Progenitor cell of endocrine pancreas (in vitro differentiated cells): Measurements from ENCODE around the gene TAF15. TPM values are rescaled to one million over a fixed set of nuclear protein-coding genes. Genes with fewer than 3 reads are reported as not detected.

Source experiments
- DNase-seq: peaks from one replicate; pipeline ENCODE4 v3.0.0; 2021; ENCODE audit warnings: low spot score; ENCODE audit not compliant: unreplicated experiment
- H3K27ac Mint-ChIP-seq: 2 replicates; pipeline ENCODE4 v1.8.0; 2021; ENCODE audit warnings: mild to moderate bottlenecking, moderate library complexity, mixed read lengths
- H3K27me3 Mint-ChIP-seq: 2 replicates; pipeline ENCODE4 v1.8.0; 2021; ENCODE audit warnings: mixed read lengths
- H3K36me3 Mint-ChIP-seq: 2 replicates; pipeline ENCODE4 v1.8.0; 2022; ENCODE audit warnings: mixed read lengths; ENCODE audit not compliant: insufficient read depth
- H3K4me1 Mint-ChIP-seq: 2 replicates; pipeline ENCODE4 v1.8.0; 2021; ENCODE audit warnings: low read depth, mixed read lengths
- H3K4me3 Mint-ChIP-seq: 2 replicates; pipeline ENCODE4 v1.8.0; 2021; ENCODE audit warnings: low read depth, mild to moderate bottlenecking, moderate library complexity, mixed read lengths
- H3K9me3 Mint-ChIP-seq: 2 replicates; pipeline ENCODE4 v1.8.0; 2021; ENCODE audit warnings: low read depth, mixed read lengths
- CTCF ChIP-seq: fragments of 200-600 bp; sonication (generic); IDR thresholded peaks from one replicate; pipeline ENCODE4 v1.5.0; 2021; ENCODE audit warnings: antibody characterized with exemption, mild to moderate bottlenecking; ENCODE audit not compliant: unreplicated experiment
- total RNA-seq: library from RNA; stranded (reverse); gene quantifications from 2 replicates; pipeline ENCODE4 v1.2.1, GENCODE V29; 2021

TAF15 gene
- total RNA-seq, 1 donor from 2014 or later = 287 TPM

GRCh38 chr17:35811759-35812158, 2.5 kb downstream of the TAF15 start:
- no peak for TF ChIP-seq CTCF

GRCh38 chr17:35812456-35812855, 3.2 kb downstream of the TAF15 start:
- Mint-ChIP-seq H3K4me1 (peaks cover 20% of the 10 kb centered on the region), H3K36me3 (peaks cover 5% of the 10 kb centered on the region), H3K9me3 (no peaks in the 10 kb centered on the region), H3K27me3 (peaks cover 6% of the 10 kb centered on the region), H3K4me3 (no peak overlapping the region), H3K27ac (no peak overlapping the region)
- DNase-seq = no peak
- no peak for TF ChIP-seq CTCF

More at GRCh38 chr17:35811759-35812158, 2.5 kb downstream of the TAF15 start:
- Mint-ChIP-seq H3K27me3 (peaks cover 8% of the 10 kb centered on the region), H3K9me3 (no peaks in the 10 kb centered on the region), H3K4me3 (no peak overlapping the region), H3K4me1 (peaks cover 14% of the 10 kb centered on the region), H3K27ac (no peak overlapping the region), H3K36me3 (peaks cover 5% of the 10 kb centered on the region)
- DNase-seq = no peak

GRCh38 chr17:35816723-35817122, 7.4 kb downstream of the TAF15 start:
- Mint-ChIP-seq H3K4me1 (peaks cover 15% of the 10 kb centered on the region), H3K4me3 (no peak overlapping the region), H3K27me3 (no peaks in the 10 kb centered on the region), H3K36me3 (peaks cover 15% of the 10 kb centered on the region), H3K9me3 (no peaks in the 10 kb centered on the region), H3K27ac (no peak overlapping the region)
- no peak for TF ChIP-seq CTCF
- DNase-seq = no peak

GRCh38 chr17:35817196-35817595, 7.9 kb downstream of the TAF15 start:
- Mint-ChIP-seq H3K4me1 (peaks cover 14% of the 10 kb centered on the region), H3K9me3 (no peaks in the 10 kb centered on the region), H3K27me3 (no peaks in the 10 kb centered on the region), H3K4me3 (no peak overlapping the region), H3K36me3 (peaks cover 16% of the 10 kb centered on the region), H3K27ac (no peak overlapping the region)
- TF ChIP-seq CTCF = no peak
- DNase-seq = no peak

GRCh38 chr17:35819455-35819854, 10.2 kb downstream of the TAF15 start:
- peaks cover 26% of the 10 kb centered on the region for H3K36me3 Mint-ChIP-seq

More at GRCh38 chr17:35819455-35819854, 10.2 kb downstream of the TAF15 start:
- Mint-ChIP-seq H3K9me3 (no peaks in the 10 kb centered on the region), H3K4me3 (no peak overlapping the region), H3K4me1 (peaks cover 11% of the 10 kb centered on the region), H3K27ac (no peak overlapping the region), H3K27me3 (no peaks in the 10 kb centered on the region)
- no peak for TF ChIP-seq CTCF
- no peak for DNase-seq
